Neural progenitor cell (in vitro differentiated cells): Measurements from ENCODE around the gene CCDC80. TPM values are rescaled to one million over a fixed set of nuclear protein-coding genes. Genes with fewer than 3 reads are reported as not detected.

Experiments
- DNase-seq: peaks from one replicate; pipeline ENCODE4 v3.0.0-alpha.2; 2016; ENCODE audit warnings: low spot score
- H2AFZ ChIP-seq: fragments of 200-600 bp; sonication (generic); replicated peaks from 2 replicates; pipeline ENCODE4 v1.6.1; 2016; ENCODE audit warnings: antibody characterized with exemption
- H3F3A ChIP-seq: fragments of 200-600 bp; sonication (generic); 2 replicates; pipeline ENCODE4 v1.6.1; 2016; ENCODE audit warnings: antibody characterized with exemption, low read depth
- H3K27ac ChIP-seq: fragments of 200-600 bp; sonication (generic); 2 replicates; pipeline ENCODE4 v1.5.1; 2016; ENCODE audit warnings: mild to moderate bottlenecking
- H3K27me3 ChIP-seq: fragments of 200-600 bp; sonication (generic); 2 replicates; pipeline ENCODE4 v1.6.1; 2016; ENCODE audit warnings: mild to moderate bottlenecking, moderate library complexity
- H3K36me3 ChIP-seq: fragments of 200-600 bp; sonication (generic); 2 replicates; pipeline ENCODE4 v1.5.1; 2016
- H3K4me1 ChIP-seq: fragments of 200-600 bp; sonication (generic); 2 replicates; pipeline ENCODE4 v1.6.1; 2016; ENCODE audit warnings: mixed run types
- H3K4me2 ChIP-seq: fragments of 200-600 bp; sonication (generic); 2 replicates; pipeline ENCODE4 v1.6.1; 2016
- H3K4me3 ChIP-seq: fragments of 200-600 bp; sonication (generic); 2 replicates; pipeline ENCODE4 v1.5.1; 2016
- H3K79me2 ChIP-seq: fragments of 200-600 bp; sonication (generic); 2 replicates; pipeline ENCODE4 v1.6.1; 2016; ENCODE audit warnings: low read depth
- H3K9ac ChIP-seq: fragments of 200-600 bp; sonication (generic); 2 replicates; pipeline ENCODE4 v1.6.1; 2016
- H3K9me3 ChIP-seq: fragments of 200-600 bp; sonication (generic); 2 replicates; pipeline ENCODE4 v1.5.1; 2016; ENCODE audit warnings: low read depth
- H4K20me1 ChIP-seq: fragments of 200-600 bp; sonication (generic); 2 replicates; pipeline ENCODE4 v1.6.1; 2016; ENCODE audit warnings: low read depth
- H3K27ac Mint-ChIP-seq: 3 replicates; pipeline ENCODE4 v1.8.0; 2021; ENCODE audit warnings: mixed read lengths
- H3K27me3 Mint-ChIP-seq: 2 replicates; pipeline ENCODE4 v1.8.0; 2022; ENCODE audit warnings: low read depth, mild to moderate bottlenecking, inconsistent platforms, moderate library complexity, mixed read lengths; ENCODE audit not compliant: insufficient read depth
- H3K36me3 Mint-ChIP-seq: 3 replicates; pipeline ENCODE4 v1.8.0; 2021; ENCODE audit warnings: mixed read lengths
- H3K4me1 Mint-ChIP-seq: 3 replicates; pipeline ENCODE4 v1.8.0; 2021; ENCODE audit warnings: mixed read lengths
- H3K4me3 Mint-ChIP-seq: 3 replicates; pipeline ENCODE4 v1.8.0; 2021; ENCODE audit warnings: mild to moderate bottlenecking, moderate library complexity, mixed read lengths
- H3K9me3 Mint-ChIP-seq: 3 replicates; pipeline ENCODE4 v1.8.0; 2020; ENCODE audit warnings: mixed read lengths
- CTCF ChIP-seq: fragments of 200-600 bp; sonication (generic); IDR thresholded peaks from 2 replicates; pipeline ENCODE4 v1.5.1; 2017; ENCODE audit warnings: antibody characterized with exemption, mild to moderate bottlenecking
- EZH2 ChIP-seq: fragments of 200-600 bp; sonication (generic); IDR thresholded peaks from 2 replicates; pipeline ENCODE4 v1.6.1; 2017; ENCODE audit warnings: antibody characterized with exemption, mild to moderate bottlenecking, moderate library complexity
- EZH2phosphoT487 ChIP-seq: fragments of 200-600 bp; sonication (generic); IDR thresholded peaks from 2 replicates; pipeline ENCODE4 v1.6.1; 2017; ENCODE audit warnings: antibody characterized with exemption
- total RNA-seq: library from RNA; depleted of rRNA; stranded (reverse); fragments of >200 nt; gene quantifications from 2 replicates; pipeline ENCODE4 v1.2.3, GENCODE V29; 2015; ENCODE audit warnings: low replicate concordance

The CCDC80 gene
- total RNA-seq, 1 donor from 2014 or later, result 21.5 TPM

- H3K79me2 ChIP-seq, result no peaks in the 10 kb centered on the region
- H3K27me3 ChIP-seq, result no peaks in the 10 kb centered on the region
- H3K4me1 ChIP-seq, result peaks cover 17% of the 10 kb centered on the region
- H3K27ac ChIP-seq, result no peak overlapping the region
- H3K4me1 Mint-ChIP-seq, result peaks cover 11% of the 10 kb centered on the region
- H3K4me2 ChIP-seq, result no peak overlapping the region
- H3K4me3 ChIP-seq, result no peak overlapping the region
- H3K4me3 Mint-ChIP-seq, result no peak overlapping the region
- H3K9me3 ChIP-seq, result no peaks in the 10 kb centered on the region
- H3K36me3 Mint-ChIP-seq, result no peaks in the 10 kb centered on the region
- H3F3A ChIP-seq, result no peaks in the 10 kb centered on the region
- H3K27ac Mint-ChIP-seq, result no peak overlapping the region
- peaks cover 3% of the 10 kb centered on the region for H3K9me3 Mint-ChIP-seq
- no peak overlapping the region for H3K9ac ChIP-seq
- no peak overlapping the region for H2AFZ ChIP-seq
- DNase-seq, result no peak
- TF ChIP-seq EZH2 (no peak), CTCF (no peak), EZH2phosphoT487 (no peak)
- peaks cover 3% of the 10 kb centered on the region for H3K27me3 Mint-ChIP-seq
- H4K20me1 ChIP-seq, result no peaks in the 10 kb centered on the region
- no peaks in the 10 kb centered on the region for H3K36me3 ChIP-seq
Observed at GRCh38 chr3:112649478-112649735, 8.5 kb upstream of the CCDC80 start.

- H3K4me1 ChIP-seq, result peaks cover 33% of the 10 kb centered on the region
- Mint-ChIP-seq H3K36me3 (no peaks in the 10 kb centered on the region), H3K27ac (no peak overlapping the region), H3K4me1 (peaks cover 11% of the 10 kb centered on the region), H3K27me3 (peaks cover 3% of the 10 kb centered on the region), H3K9me3 (peaks cover 3% of the 10 kb centered on the region), H3K4me3 (no peak overlapping the region)
- H3F3A ChIP-seq, result peaks cover 3% of the 10 kb centered on the region
- H3K4me2 ChIP-seq, result peak overlapping the region; percentile 20
- no peaks in the 10 kb centered on the region for H3K9me3 ChIP-seq
- no peak overlapping the region for H3K4me3 ChIP-seq
- TF ChIP-seq EZH2, result no peak
- no peak for TF ChIP-seq EZH2phosphoT487
- TF ChIP-seq CTCF, result no peak
- no peaks in the 10 kb centered on the region for H3K27me3 ChIP-seq
- H4K20me1 ChIP-seq, result no peaks in the 10 kb centered on the region
- no peaks in the 10 kb centered on the region for H3K79me2 ChIP-seq
- DNase-seq, result peak; percentile 52
- peak overlapping the region; percentile 63 for H2AFZ ChIP-seq
- no peak overlapping the region for H3K9ac ChIP-seq
- no peaks in the 10 kb centered on the region for H3K36me3 ChIP-seq
- no peak overlapping the region for H3K27ac ChIP-seq
Observed at GRCh38 chr3:112647122-112647521, 6.2 kb upstream of the CCDC80 start.

- Mint-ChIP-seq H3K27me3 (peaks cover 3% of the 10 kb centered on the region), H3K4me1 (peaks cover 11% of the 10 kb centered on the region), H3K9me3 (peaks cover 3% of the 10 kb centered on the region), H3K4me3 (no peak overlapping the region), H3K36me3 (no peaks in the 10 kb centered on the region), H3K27ac (no peak overlapping the region)
- Histone ChIP-seq H3K4me1 (peaks cover 38% of the 10 kb centered on the region), H3K4me2 (no peak overlapping the region), H3K9me3 (no peaks in the 10 kb centered on the region), H4K20me1 (no peaks in the 10 kb centered on the region), H3K27ac (no peak overlapping the region), H2AFZ (peak overlapping the region; percentile 22), H3K4me3 (no peak overlapping the region), H3F3A (peaks cover 5% of the 10 kb centered on the region), H3K27me3 (no peaks in the 10 kb centered on the region), H3K79me2 (no peaks in the 10 kb centered on the region), H3K9ac (no peak overlapping the region), H3K36me3 (no peaks in the 10 kb centered on the region)
- DNase-seq, result no peak
- TF ChIP-seq EZH2 (no peak), CTCF (no peak), EZH2phosphoT487 (no peak)
Observed at GRCh38 chr3:112646623-112647022, 5.7 kb upstream of the CCDC80 start.

- H3K4me1 ChIP-seq, result peaks cover 58% of the 10 kb centered on the region
- no peak overlapping the region for H3K9ac ChIP-seq
- H3K27ac Mint-ChIP-seq, result no peak overlapping the region
- no peaks in the 10 kb centered on the region for H3K9me3 ChIP-seq
- no peak overlapping the region for H3K4me3 ChIP-seq
- H3K4me3 Mint-ChIP-seq, result no peak overlapping the region
- no peaks in the 10 kb centered on the region for H4K20me1 ChIP-seq
- H3K4me1 Mint-ChIP-seq, result peaks cover 11% of the 10 kb centered on the region
- no peak overlapping the region for H3K4me2 ChIP-seq
- no peak for DNase-seq
- TF ChIP-seq EZH2 (no peak), CTCF (no peak), EZH2phosphoT487 (no peak)
- no peaks in the 10 kb centered on the region for H3K79me2 ChIP-seq
- H3F3A ChIP-seq, result peaks cover 17% of the 10 kb centered on the region
- no peak overlapping the region for H2AFZ ChIP-seq
- H3K9me3 Mint-ChIP-seq, result peaks cover 3% of the 10 kb centered on the region
- H3K27me3 Mint-ChIP-seq, result peaks cover 3% of the 10 kb centered on the region
- no peak overlapping the region for H3K27ac ChIP-seq
- no peaks in the 10 kb centered on the region for H3K27me3 ChIP-seq
- no peaks in the 10 kb centered on the region for H3K36me3 ChIP-seq
- peaks cover under 1% of the 10 kb centered on the region for H3K36me3 Mint-ChIP-seq
Observed at GRCh38 chr3:112644453-112644852, 3.5 kb upstream of the CCDC80 start.
